ENCODE data around the gene BCCIP.

Gene BCCIP

GRCh38 chr10:125797994-125798662 is 25.2 kb upstream of the BCCIP start:
- no peak for DNase-seq

GRCh38 chr10:125799451-125800182 is 23.7 kb upstream of the BCCIP start:
- DNase-seq: no peak

- DNase-seq: no peak
Measured at GRCh38 chr10:125801574-125801973, 21.8 kb upstream of the BCCIP start.

- DNase-seq: no peak
Measured at GRCh38 chr10:125802131-125802530, 21.2 kb upstream of the BCCIP start.

GRCh38 chr10:125802739-125803138 is 20.6 kb upstream of the BCCIP start:
- DNase-seq: no peak

- no peak for DNase-seq
Measured at GRCh38 chr10:125808047-125808446, 15.3 kb upstream of the BCCIP start.

GRCh38 chr10:125811251-125811650 is 12.1 kb upstream of the BCCIP start:
- DNase-seq: no peak

- no peak for DNase-seq
Measured at GRCh38 chr10:125812128-125812750, 11.1 kb upstream of the BCCIP start.

- no peak for DNase-seq
Measured at GRCh38 chr10:125815764-125816163, 7.6 kb upstream of the BCCIP start.

GRCh38 chr10:125816548-125816947 is 6.8 kb upstream of the BCCIP start:
- DNase-seq: no peak

- DNase-seq: no peak
Measured at GRCh38 chr10:125817337-125817946, 5.9 kb upstream of the BCCIP start.

- DNase-seq: no peak
Measured at GRCh38 chr10:125820701-125821100, 2.6 kb upstream of the BCCIP start.

GRCh38 chr10:125823663-125824251 is 411 bp downstream of the BCCIP start:
- DNase-seq: no peak

- DNase-seq: no peak
Measured at GRCh38 chr10:125824736-125825135, 1.4 kb downstream of the BCCIP start.

GRCh38 chr10:125827133-125827532 is 3.8 kb downstream of the BCCIP start:
- no peak for DNase-seq

GRCh38 chr10:125828311-125828710 is 5.0 kb downstream of the BCCIP start:
- no peak for DNase-seq

- no peak for DNase-seq
Measured at GRCh38 chr10:125836746-125837145, 13.4 kb downstream of the BCCIP start.

GRCh38 chr10:125838802-125839575 is 15.6 kb downstream of the BCCIP start:
- DNase-seq: no peak

- DNase-seq: no peak
Measured at GRCh38 chr10:125840406-125840805, 17.1 kb downstream of the BCCIP start.

- DNase-seq: no peak
Measured at GRCh38 chr10:125840955-125841354, 17.6 kb downstream of the BCCIP start.

- no peak for DNase-seq
Measured at GRCh38 chr10:125843603-125844329, 20.4 kb downstream of the BCCIP start.

GRCh38 chr10:125844751-125845221 is 21.4 kb downstream of the BCCIP start:
- DNase-seq: no peak

All from NCI-H1092 (cell line).